Neural crest cell (in vitro differentiated cells): ENCODE measurements around the gene FAM228A. TPM values are rescaled to one million over a fixed set of nuclear protein-coding genes. Genes with fewer than 3 reads are reported as not detected.

ENCODE experiments used
- DNase-seq: peaks from one replicate; pipeline ENCODE4 v3.0.0; 2021; ENCODE audit warnings: low read depth, mixed read lengths, low spot score
- H3K27ac Mint-ChIP-seq: one replicate; pipeline ENCODE4 v1.8.0; 2021; ENCODE audit warnings: mild to moderate bottlenecking, mixed read lengths; ENCODE audit not compliant: unreplicated experiment
- H3K27me3 Mint-ChIP-seq: 2 replicates; pipeline ENCODE4 v1.8.0; 2021; ENCODE audit warnings: low read depth, mild to moderate bottlenecking, mixed read lengths
- H3K36me3 Mint-ChIP-seq: 2 replicates; pipeline ENCODE4 v1.8.0; 2021; ENCODE audit warnings: low read depth, mild to moderate bottlenecking, mixed read lengths
- H3K4me1 Mint-ChIP-seq: 2 replicates; pipeline ENCODE4 v1.8.0; 2021; ENCODE audit warnings: mixed read lengths
- H3K4me3 Mint-ChIP-seq: one replicate; pipeline ENCODE4 v1.8.0; 2021; ENCODE audit warnings: mild to moderate bottlenecking, mixed read lengths
- H3K9me3 Mint-ChIP-seq: 2 replicates; pipeline ENCODE4 v1.8.0; 2021; ENCODE audit warnings: mixed read lengths
- total RNA-seq: library from RNA; stranded (reverse); gene quantifications from 2 replicates; pipeline ENCODE4 v1.2.1, GENCODE V29; 2021
- TF ChIP-seq, protein P1 (sequence below): fragments of 200-600 bp; sonication (generic); conservative IDR thresholded peaks from 2 replicates; pipeline ENCODE4 v1.5.0; 2021; ENCODE audit warnings: antibody characterized with exemption, mild to moderate bottlenecking

FAM228A gene
- total RNA-seq, 1 donor from 2014 or later: 0.51 TPM

DNA sequence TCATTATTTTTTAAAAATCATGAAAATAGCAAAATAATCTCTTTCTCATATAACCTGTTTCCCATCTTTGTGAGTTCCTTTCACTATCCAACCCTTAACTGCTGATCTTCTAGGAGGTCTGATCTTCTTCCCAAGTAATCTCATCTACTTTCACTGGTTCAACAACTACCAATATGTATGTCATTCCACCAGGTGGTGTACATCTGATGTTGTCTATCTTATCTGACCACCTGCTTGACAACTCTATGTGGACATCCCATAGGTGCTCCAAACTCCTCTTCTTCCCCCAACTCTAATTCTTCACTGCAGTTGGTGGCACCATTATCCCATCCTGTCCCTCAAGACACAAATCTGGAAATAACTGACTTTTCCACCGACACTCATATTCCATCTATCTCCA is 62.5 kb downstream of the FAM228A start:
- TF ChIP-seq, protein P1, sequence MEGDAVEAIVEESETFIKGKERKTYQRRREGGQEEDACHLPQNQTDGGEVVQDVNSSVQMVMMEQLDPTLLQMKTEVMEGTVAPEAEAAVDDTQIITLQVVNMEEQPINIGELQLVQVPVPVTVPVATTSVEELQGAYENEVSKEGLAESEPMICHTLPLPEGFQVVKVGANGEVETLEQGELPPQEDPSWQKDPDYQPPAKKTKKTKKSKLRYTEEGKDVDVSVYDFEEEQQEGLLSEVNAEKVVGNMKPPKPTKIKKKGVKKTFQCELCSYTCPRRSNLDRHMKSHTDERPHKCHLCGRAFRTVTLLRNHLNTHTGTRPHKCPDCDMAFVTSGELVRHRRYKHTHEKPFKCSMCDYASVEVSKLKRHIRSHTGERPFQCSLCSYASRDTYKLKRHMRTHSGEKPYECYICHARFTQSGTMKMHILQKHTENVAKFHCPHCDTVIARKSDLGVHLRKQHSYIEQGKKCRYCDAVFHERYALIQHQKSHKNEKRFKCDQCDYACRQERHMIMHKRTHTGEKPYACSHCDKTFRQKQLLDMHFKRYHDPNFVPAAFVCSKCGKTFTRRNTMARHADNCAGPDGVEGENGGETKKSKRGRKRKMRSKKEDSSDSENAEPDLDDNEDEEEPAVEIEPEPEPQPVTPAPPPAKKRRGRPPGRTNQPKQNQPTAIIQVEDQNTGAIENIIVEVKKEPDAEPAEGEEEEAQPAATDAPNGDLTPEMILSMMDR: no peak
- H3K9me3 Mint-ChIP-seq: no peaks in the 10 kb centered on the region
- H3K27me3 Mint-ChIP-seq: no peaks in the 10 kb centered on the region

DNA sequence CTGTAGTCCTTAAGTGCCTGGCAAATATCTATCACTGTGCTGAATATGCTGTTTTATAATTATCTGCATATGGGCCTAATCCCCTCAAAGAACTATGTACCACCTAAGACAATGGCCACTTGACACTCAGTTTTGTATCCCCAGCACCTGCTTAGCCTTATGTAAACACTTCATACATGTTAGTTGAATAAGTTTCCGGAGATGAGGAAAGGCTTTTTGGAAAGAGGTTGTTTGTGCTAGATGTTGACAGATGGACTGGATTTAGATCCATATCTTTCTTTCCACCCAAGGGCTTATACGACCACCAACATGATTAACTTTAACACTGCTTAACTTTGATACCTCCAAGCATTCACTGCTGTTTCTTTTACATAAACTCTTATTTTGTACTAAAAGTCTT is 63.3 kb downstream of the FAM228A start:
- Mint-ChIP-seq H3K27ac (no peak overlapping the region), H3K27me3 (no peaks in the 10 kb centered on the region), H3K4me1 (no peaks in the 10 kb centered on the region), H3K36me3 (peaks cover 7% of the 10 kb centered on the region), H3K9me3 (no peaks in the 10 kb centered on the region), H3K4me3 (no peak overlapping the region)
- TF ChIP-seq, protein P1: no peak
- no peak for DNase-seq

More for the DNA sequence above, 62.5 kb downstream of the FAM228A start:
- Mint-ChIP-seq H3K4me3 (no peak overlapping the region), H3K27ac (no peak overlapping the region), H3K4me1 (no peaks in the 10 kb centered on the region), H3K36me3 (peaks cover 7% of the 10 kb centered on the region)
- DNase-seq: no peak

DNA sequence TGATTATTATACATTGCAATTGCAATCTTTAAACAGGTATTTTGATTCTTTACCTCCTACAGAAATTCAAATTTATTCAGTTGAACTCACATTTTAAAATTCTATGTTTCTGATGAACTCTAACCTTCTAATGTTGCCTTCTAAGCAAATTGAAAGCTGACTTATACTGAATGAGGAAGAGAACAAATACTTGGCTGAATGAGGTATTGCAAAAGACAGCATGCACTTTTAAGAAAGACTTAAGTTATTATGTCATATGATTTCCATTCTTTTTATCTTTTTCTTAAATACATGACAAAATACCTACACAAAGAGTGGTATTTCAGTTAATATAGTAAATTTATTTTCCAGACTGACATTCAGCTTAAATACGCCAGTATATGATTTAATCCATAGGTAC is 64.7 kb downstream of the FAM228A start:
- no peak overlapping the region for H3K27ac Mint-ChIP-seq
- H3K4me3 Mint-ChIP-seq: no peak overlapping the region
- TF ChIP-seq, protein P1: no peak
- H3K4me1 Mint-ChIP-seq: no peaks in the 10 kb centered on the region
- no peaks in the 10 kb centered on the region for H3K9me3 Mint-ChIP-seq
- no peak for DNase-seq
- peaks cover 7% of the 10 kb centered on the region for H3K36me3 Mint-ChIP-seq
- no peaks in the 10 kb centered on the region for H3K27me3 Mint-ChIP-seq

Other genes with a start within 250 kb of the FAM228A start
- gene ATAD2B, start 247.9 kb upstream of the FAM228A start, total RNA-seq: 29.4 and 32.9 TPM in 2 replicates
- gene UBXN2A, start 234.6 kb upstream of the FAM228A start, total RNA-seq: 29.8 and 31.1 TPM in 2 replicates
- 0.47 and 0.61 TPM in 2 replicates for gene MFSD2B, start 165.0 kb upstream of the FAM228A start, total RNA-seq
- 41.8 and 43.9 TPM in 2 replicates for gene WDCP, start 127.7 kb upstream of the FAM228A start, total RNA-seq
- 22.0 and 22.1 TPM in 2 replicates for gene FKBP1B, start 125.3 kb upstream of the FAM228A start, total RNA-seq
- 89.5 and 94.3 TPM in 2 replicates for gene SF3B6, start 98.7 kb upstream of the FAM228A start, total RNA-seq
- gene TP53I3, start 90.2 kb upstream of the FAM228A start, total RNA-seq: 38.3 and 40.8 TPM in 2 replicates
- 1.3 and 1.7 TPM in 2 replicates for gene PFN4, start 51.7 kb upstream of the FAM228A start, total RNA-seq
- gene FAM228B, start 51.6 kb upstream of the FAM228A start, total RNA-seq: 21.0 and 21.3 TPM in 2 replicates
- 13.6 and 13.7 TPM in 2 replicates for gene ITSN2, start 185.5 kb downstream of the FAM228A start, total RNA-seq